C1 segment of cervical spinal cord (tissue), 14 donors: ENCODE data around the gene SRPK2.

Experiments used
- DNase-seq, 14 donors: peaks; one replicate each; lab custom pipeline; 2025; lab: John Stamatoyannopoulos, UW

SRPK2 gene

DNA sequence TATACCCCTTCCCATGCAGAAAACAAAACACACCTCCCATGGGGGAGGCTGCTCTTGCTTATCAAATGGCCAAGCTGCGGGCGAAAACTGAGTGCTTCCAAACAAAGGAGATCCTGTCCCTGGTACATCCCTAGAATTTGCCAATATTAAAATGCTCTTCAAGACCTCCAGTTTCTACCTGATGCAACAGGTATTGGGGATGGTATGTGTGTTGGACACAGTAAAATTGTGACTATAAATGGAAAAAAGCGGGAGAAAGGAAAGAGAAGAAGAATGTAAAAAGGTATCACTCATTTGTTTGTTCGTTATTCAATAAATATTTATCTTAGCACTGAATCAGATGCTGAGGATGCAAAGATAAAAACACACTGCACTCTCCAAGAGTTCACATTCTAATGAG lies 250.8 kb downstream of the SRPK2 start:
- DNase-seq, result no peak

DNA sequence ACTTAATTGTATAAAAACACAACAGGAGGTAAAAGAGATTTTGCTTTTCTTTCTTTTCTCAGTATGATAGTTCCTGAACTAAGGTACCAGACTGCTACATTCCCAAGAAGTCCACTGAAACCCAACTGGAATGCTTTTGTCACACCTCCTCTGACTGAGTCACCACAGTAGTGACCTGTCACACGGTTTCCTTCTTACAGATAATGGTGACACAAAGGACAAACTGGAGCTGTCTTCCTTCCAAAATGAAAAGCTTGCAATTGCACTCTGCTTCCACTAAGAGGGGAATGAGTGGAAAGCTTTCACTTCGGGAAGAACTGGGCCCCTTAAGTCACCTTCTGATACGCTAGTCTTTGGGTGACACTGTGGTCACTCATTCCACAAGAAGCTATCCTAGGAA lies 252.5 kb downstream of the SRPK2 start:
- DNase-seq, result no peak

DNA sequence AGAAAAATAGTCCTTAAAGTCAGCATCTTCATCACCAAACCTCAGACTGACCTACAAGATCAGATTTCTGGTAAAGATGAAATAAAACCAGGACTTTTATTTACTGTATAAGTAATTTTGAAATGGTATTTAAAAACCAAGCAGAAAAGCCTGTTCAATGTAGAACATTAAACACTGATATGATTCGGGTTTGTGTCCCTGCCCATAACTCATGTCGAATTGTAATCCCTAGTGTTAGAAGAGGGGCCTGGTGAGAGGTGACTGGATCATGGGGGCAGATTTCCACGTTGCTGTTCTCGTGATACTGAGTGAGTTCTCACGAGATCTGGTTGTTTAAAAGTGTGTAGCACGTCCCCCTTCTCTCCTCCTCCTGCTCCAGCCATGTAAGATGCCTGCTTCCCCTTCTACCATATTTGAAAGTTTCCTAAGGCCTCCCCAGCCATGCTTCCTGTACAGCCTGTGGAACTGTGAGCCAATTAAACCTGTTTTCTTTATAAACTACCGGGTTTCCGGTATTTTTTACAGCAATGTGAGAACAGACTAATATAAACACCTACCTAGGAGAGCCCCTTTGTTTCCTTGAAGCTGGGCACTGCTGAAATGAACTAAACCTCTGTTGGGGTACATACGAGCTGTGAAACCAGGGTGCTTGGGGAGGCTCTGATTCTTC lies 254.6 kb downstream of the SRPK2 start:
- no peak for DNase-seq

DNA sequence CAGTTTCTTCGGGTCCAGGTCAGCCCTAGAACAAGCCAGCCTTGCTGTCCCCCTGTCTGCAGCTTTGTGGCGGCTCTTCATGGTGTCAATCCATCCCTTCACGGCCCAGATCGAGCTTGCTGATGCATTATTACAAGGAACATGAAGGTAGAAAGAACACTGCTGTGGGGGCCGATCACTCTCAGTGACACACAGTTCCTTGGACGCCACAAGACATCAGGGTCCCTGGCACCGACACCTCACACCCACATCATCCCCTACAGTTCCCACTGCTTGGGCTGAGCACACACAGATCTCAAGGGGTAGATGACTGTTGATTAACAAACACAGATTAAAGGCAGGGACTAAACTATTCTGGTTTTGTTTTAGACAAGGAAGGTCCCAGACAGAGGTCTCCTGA lies 255.4 kb downstream of the SRPK2 start:
- no peak for DNase-seq

DNA sequence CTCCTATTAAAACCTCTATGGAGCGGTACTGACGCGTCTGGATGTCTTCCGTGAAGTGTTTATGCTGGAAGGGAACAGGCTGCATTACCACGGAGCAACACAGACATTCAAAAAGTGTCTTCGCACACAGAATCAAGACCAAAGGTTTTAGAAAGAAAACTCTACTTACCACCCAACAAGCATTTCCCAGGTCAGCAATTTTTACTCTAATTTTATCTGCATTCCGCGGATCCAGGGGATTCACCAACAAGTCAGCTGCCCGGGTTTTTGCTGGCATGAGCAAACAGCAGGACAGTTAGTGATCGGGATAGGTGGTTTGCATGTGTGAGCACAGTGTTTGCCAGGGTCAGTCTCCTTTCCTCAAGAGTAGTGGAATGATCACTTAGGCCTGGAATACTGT lies 255.9 kb downstream of the SRPK2 start:
- no peak for DNase-seq

DNA sequence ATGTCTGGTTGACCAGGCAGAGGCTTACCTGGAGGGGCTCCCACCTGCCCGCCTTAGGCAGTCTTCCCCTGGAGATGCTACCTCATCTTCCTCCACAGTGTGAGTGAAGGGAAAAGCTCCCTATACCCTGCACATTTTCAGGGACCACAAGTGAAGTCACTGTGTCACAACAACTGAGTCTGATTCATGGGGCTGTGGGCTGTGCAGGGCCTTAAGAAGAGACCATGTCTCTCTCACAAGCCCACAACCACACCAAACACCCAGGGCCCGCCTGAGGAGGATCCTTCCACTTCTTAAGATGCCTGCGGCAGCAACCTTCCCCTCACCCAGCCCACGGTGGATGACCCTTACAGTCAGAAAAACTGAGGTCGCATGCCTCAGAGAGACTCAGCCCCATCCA lies 256.4 kb downstream of the SRPK2 start:
- DNase-seq, result no peak

DNA sequence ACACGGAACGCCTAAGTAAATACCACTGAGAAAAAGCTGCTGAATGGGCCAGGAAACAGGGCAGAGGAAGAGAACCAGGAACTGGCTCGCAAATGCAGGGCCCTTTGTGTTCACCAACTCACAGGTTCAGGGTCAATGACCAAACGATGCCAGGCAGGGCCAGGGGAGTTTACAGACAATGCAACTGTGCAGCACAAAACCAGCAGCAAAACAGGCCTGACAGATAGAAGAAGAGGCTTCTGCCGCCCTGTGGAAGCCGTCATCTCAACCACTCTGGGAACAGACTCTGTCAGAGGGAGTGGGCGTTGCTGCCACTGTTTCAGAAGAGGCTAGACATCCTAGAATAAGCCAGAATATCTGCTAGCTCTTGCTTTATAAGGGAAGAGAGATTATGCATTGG lies 256.8 kb downstream of the SRPK2 start:
- DNase-seq, result peak in 1 of 14 donors; percentile 28

DNA sequence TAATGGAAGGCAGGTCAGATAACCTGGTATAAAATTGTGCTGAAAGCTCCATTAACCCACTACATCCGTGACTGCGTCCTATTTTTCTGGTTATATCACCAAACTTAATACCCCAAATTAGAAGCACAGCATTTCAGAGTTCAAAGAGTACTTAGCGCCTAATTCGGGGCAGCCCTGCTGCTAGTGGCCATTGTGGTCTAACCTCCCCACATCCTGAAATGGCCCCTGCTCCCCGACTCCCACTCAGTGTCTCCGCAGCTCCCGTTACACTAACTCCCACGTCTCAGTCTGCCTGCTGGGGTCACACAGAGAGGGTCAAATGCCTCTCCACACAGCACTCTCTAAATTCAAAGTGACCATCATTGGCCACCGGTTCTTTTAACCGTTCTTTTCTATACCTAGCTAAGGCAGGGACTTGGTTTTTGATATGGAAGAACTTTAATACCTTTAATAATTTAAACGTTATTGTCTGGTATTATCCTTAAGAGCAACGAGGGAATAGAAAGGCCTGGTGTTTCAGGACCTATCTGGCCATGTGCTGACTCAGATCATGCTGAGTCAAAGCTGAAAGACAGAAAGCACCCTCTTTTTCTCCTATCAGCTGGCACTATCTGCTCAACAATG lies 257.6 kb downstream of the SRPK2 start:
- no peak for DNase-seq

DNA sequence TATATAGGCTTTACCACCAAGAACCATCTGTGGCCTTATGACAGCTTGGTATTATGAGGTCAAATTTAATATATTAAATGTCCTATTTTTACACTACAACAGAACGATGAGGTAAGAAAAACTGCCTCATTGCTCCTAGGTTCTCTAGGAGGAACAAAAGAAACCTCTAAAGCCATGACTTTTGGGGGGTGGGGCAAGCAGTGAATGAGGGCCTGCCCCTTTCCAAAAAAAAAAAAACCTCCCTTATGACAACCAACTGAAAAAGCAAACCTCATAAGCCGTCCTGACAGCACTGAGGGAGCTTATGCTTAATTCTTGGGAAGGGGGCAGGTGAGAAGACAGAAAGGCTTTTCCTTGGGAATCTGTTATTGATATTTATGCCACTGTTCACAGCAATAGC lies 258.1 kb downstream of the SRPK2 start:
- DNase-seq, result no peak

DNA sequence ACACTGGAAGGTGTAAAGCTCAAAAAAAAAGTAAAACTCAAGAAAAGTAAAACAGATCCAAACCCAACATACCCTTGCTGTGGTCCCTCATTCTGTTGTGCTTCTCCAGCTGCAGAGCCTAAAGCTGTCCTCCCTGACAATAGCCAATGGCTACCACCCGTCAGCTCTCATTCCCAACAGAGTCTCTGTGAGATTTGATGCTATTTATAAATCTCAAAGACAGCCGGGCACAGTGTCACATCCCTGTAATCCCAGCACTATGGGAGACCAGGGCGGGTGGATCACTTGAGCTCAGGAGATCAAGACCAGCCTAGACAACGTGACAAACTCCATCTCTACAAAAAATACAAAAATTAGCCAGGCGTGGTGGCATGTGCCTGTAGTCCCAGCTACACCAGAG lies 258.7 kb downstream of the SRPK2 start:
- DNase-seq, result peak in 1 of 14 donors; percentile 20

DNA sequence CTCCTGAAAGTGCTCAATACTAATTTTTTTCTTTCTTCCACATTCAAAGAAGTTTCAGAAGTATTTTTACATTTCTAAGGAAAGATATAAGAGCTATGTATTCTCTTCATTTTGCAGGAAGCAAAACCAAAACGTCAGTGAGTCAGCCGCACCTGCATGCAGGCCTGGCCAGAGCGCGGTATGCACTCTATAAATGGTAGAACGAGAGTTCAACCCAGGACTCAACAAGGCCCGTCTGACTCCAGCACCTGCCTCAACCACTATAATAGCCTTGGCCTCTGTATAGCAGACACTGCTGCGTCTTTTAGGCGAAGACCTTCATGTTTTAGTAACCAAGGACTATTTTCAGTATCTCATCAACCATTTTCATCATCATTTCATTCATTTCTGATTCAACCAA lies 261.5 kb downstream of the SRPK2 start:
- DNase-seq, result no peak

DNA sequence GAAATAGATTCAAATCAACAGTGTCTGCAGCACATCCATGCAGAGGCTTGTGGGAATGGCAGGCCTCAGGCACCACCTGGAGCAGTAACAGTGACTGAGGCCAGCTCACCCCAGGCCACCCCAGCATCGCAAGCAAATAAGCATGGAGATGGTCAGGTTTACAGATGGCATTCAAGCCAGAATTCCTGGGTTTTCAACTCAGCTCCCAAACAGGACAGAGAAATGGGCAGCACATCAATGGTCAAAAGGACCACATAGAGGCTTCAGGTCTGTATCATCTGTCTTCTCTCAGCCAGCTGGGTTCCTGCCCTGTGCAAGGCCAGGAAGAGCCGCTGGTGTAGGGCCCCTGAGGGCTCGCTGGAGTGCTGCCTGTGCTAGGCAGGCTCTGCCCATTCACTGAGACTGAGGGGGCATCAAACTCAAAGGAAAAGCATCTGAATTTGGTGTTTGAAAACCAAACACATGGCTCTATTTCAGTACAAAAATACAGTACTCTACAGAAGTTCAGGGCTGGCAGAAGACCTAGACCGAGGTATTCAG lies 262.2 kb downstream of the SRPK2 start:
- DNase-seq, result peak in 1 of 14 donors; percentile 92

DNA sequence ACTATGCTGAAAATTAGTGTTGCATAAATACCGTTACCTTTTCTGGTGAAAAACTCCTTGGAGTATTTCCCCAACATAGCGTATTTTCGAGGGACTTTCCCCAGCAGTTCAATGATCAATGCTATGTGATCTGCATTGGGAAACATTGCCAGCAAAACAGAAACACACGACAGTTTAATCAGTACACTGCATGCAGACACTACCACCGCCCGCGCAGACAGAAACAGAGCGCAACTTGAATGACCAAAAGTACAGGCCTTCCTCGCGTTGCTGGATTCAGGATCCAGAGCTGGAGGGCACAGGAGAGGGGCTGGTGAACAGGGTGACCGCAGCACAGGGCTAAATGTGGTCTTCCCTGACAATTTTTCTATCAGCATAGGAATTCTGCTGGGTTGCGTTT lies 263.0 kb downstream of the SRPK2 start:
- DNase-seq, result no peak

DNA sequence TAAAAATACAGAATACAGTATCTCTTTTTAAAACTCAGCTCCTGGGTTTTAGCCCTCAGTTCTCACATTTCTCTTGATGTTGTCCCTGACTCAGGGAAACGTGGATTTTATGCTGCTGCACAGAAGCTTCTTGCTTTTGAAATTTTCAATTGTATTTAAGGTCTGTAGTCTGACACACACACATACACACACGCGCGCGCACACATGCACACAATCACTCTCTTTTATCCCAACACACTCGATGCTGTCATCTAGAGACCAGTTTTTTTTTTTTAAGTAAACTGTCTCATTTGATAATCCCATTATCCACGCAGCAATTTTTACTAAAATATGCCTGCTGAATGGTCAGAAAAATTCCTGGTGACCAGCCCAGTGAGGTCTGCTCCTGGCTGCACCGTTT lies 266.1 kb downstream of the SRPK2 start:
- DNase-seq, result peak in 1 of 14 donors; percentile 18

DNA sequence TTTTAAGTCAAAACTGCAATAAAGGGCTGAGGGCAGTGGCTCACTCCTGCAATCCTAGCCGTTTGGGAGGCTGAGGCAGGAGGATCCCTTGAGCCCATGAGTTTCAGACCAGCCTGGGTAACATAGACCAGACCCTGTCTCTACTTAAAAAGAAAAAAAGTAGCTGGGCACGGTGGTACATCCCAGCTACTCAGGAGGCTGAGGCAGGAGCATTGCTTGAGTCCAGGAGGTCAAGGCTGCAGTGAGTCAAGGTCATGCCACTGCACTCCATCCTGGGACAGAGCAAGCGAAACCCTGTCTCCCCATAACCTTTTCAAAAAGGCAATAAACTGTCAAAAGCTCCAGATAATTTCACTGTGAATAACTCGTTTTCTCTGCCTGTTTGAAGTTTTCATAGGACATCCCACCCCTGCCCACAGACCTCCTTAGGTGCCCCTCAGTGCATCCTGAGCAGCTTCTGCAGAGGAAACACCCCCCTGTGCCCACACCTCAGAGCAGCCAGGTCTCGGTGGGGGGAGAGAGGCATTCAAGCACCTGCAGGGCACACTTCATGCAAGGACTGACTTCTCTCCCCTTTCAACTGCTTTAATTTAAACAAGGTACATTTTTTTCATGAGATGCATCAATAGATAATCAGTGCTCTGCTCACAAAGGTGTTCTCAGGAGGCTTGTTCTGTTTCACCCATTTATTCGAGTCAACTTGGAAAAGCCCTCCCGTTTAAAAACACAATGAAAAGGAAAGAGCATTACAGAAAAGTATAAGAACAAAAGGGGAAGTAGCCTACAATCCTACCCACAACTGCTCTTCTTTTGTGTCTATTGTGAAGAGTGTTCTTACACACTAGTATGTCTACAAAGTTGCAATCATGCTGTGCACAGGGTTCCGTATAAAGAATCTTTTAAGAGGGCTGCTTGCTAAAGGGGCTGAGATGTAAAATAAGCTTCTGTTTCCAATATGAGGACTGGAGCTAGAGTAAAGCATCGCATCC lies 269.8 kb downstream of the SRPK2 start:
- DNase-seq, result no peak

DNA sequence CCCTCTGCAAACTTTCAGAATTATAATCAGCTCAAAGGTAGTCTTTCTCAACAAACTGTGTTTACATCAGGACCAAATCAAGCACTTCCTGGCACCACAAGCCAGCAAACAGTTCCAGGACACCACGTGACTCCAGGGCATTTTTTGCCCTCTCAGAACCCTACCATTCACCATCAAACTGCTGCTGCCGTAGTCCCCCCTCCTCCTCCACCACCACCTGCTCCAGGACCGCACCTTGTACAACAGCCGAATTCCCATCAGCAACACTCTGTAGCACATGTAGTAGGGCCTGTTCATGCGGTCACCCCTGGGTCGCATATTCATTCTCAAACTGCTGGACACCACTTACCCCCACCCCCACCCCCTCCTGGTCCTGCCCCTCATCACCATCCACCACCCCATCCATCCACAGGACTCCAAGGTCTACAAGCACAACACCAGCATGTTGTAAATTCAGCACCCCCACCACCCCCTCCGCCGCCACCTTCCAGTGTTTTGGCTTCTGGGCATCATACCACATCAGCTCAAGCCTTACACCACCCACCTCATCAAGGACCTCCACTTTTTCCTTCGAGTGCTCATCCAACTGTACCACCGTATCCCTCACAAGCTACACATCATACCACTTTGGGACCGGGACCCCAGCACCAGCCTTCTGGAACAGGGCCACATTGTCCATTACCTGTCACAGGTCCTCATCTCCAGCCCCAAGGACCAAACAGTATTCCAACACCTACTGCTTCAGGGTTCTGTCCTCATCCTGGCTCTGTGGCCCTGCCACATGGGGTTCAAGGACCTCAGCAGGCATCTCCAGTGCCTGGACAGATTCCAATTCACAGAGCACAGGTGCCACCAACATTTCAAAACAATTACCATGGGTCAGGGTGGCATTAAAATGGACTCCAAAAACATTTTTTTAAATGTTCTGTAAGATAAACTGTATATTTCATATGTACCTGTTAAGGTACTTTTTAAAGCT lies 276.0 kb downstream of the SRPK2 start:
- no peak for DNase-seq

DNA sequence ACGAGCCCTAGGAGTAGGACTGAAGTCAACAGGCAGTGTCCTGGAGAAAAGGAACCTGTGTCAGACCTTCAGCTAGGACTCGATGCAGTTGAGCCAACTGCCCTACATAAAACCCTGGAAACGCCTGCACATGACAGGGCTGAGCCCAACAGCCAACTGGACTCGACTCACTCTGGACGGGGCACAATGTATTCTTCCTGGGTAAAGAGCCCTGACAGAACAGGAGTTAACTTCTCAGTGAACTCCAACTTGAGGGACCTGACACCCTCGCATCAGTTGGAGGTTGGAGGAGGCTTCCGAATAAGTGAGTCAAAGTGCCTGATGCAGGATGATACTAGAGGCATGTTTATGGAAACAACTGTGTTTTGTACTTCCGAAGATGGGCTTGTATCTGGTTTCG lies 281.3 kb downstream of the SRPK2 start:
- no peak for DNase-seq

DNA sequence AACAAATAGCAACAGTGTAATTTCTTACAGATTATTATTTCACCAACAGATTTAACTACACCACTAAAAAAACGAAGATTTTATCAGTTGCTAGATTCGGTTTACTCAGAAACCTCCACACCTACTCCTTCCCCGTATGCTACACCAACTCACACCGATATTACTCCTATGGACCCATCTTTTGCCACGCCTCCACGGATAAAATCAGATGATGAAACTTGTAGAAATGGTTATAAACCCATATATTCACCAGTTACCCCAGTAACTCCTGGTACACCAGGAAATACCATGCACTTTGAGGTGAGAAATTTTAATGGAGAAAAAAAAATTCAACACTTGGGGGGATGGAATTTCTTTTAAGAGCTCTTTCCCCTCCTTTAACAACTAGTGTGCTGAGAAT lies 282.2 kb downstream of the SRPK2 start:
- no peak for DNase-seq

DNA sequence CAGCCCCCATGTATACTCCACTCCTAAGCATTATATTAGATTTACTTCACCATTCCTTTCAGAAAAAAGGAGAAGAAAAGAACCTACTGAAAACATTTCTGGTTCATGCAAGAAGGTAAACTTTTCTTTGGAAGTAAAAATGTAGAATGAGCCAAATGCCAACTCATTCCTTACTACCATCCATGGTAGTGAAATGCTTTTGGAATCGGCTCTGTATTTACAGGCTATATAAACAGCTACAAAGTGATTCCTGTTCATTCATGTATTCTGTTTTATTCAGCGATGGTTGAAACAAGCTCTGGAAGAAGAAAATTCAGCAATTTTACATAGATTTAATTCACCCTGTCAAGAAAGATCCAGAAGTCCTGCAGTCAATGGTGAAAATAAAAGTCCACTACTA lies 283.1 kb downstream of the SRPK2 start:
- DNase-seq, result no peak

DNA sequence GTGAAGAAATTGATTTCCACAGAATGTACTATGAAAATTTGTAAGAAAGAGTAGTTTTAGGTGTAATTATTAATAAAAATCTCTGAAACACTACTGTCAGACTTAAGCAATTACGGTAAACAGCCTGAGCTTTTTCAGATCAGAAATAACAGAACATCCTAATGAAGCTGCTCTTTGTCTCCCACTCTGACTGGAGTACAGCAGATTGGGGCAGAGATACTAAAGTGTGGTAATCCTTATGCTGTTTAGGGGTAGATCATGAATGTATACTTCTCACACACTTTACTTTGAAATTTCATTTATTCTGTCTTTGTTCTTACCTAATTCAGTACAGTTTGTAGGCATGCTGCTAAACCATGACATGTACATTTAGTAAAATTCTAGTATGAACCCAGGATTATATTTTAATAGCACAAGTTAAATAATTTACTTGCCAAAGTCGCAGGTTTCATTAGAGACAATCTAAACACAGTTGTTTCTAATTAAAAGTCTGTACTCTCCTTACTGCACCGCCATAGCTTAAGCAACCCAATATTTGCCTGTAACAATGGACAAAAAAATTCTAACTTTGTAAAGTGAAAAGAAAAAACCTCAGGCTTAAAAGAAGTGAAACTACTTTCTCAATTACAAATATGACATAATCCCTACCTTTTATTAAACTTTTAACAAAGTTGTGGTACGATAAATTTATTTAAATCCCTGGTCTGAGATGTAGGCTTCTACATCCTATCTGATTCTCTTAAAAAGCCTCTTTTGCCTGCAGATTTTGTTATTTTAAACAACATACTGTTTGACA lies 286.0 kb downstream of the SRPK2 start:
- DNase-seq, result no peak
